Lung microvascular endothelial cell (primary cell): ENCODE data around the gene TBC1D25. TPM values are rescaled to one million over a fixed set of nuclear protein-coding genes. Genes with fewer than 3 reads are reported as not detected.
"Not testable (repeated sequence)": the region's sequence is repeated elsewhere in the genome, so short reads cannot be mapped to it uniquely, and the experiment has no call there.

ENCODE experiments used
- DNase-seq, 2 donors: peaks; one replicate each; pipeline versions ENCODE4 v3.0.0 to v3.0.0-alpha.2; 2010; ENCODE audit warnings: low read depth in 2 of 2
- total RNA-seq: library from RNA; depleted of rRNA; stranded (reverse); fragments of >200 nt; gene quantifications from 2 replicates; pipeline ENCODE4 v1.2.1, GENCODE V29; 2014

Gene TBC1D25
- total RNA-seq, 1 donor from 2014 or later = 7.9 TPM

DNA sequence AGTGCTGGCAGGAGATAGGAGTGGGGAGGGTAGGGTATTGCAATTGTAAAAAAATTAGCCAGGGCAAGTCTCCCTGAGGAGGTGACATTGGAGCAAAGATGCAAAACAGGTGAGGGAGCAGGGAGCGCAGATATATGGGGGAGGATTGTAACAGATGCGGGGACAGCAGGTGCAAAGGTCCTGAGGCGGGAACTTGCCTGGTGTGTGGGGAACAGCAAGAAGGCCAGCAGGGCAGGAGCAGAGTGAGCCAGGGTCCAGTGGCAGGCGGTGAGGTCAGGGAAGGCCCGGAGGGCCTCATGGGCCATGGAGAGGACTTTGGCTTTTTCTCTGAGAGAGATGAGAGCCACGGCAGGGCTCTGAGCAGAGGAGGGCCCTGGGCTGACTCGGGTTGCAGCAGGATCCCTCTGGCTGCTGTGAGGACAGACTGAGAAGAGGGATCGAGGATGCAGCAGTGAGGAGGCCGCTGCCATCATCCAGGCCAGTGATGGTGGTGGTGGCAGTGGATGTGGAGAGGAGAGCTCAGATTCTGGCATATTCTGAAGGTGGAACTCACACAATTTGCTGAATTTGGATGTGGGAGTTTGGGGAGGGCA, 24.6 kb upstream of the TBC1D25 start:
- no peak for DNase-seq

DNA sequence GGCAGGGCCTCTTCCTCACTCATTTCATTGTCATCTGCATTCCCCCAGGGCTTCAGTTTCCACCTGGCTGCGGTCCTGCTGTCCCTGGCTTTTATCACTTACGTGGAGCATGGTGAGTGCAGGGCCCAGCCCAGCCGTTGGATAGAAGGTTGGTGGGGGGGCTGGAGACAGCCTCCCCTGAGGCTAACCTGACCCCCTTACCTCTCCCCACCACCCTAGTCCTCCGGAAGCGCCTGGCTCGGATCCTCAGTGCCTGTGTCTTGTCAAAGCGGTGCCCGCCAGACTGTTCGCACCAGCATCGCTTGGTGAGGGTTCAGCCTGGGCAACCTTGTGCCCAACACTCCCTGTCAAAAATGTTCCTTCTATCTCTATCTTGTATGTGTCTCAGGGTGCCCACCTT, 23.7 kb upstream of the TBC1D25 start:
- DNase-seq = no peak

- no peak for DNase-seq
Measured at GRCh38 chrX:48516285-48516684, 23.2 kb upstream of the TBC1D25 start.

GRCh38 chrX:48516987-48517386, 22.5 kb upstream of the TBC1D25 start:
- no peak for DNase-seq

GRCh38 chrX:48519481-48519880, 20.0 kb upstream of the TBC1D25 start:
- not testable (repeated sequence) for DNase-seq

DNA sequence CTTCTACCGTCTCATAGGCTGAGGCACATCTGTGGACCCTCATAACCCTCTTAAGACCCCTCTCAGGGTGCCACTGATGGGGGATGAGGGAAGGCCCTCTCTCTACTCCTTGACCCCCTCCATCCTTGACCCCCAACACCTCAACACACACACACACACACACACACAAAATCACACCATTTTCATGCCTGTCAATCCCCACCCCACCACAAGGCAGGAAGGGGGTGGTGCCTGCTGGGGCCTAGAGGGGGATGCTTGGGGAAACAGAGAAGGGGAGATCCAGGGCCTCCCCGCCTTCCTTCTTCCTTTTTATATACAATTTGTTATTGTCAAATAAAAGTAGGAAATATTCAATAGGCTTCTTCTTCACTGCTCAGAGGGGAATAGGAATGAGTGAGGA, 19.1 kb upstream of the TBC1D25 start:
- DNase-seq = no peak

DNA sequence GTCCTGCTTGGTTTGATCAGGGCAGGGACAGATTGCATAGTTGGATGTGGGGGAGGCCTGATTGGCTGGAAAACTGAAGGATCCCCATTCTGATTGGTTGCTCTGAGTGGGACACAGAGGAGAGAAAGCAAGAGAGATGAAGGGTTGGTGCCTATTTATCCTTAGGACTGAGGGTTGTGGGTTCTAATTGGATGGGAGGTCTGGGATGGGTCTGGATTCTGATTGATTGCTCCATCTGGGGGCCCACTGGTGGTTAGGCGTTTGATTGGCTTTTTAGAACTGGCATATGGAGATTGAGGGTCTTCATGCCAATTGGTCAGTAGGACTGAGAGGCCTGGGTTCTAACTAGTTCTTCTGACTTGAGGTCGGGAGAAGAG, 18.6 kb upstream of the TBC1D25 start:
- no peak for DNase-seq

- DNase-seq = peak; percentile 80 to 88
Measured at GRCh38 chrX:48521353-48522243, 17.9 kb upstream of the TBC1D25 start, which contains the start of gene EBP. Gene EBP, plus strand, starts transcription at chrX:48521808. Its CDS starts 1,964 bp downstream, at chrX:48523772.

DNA sequence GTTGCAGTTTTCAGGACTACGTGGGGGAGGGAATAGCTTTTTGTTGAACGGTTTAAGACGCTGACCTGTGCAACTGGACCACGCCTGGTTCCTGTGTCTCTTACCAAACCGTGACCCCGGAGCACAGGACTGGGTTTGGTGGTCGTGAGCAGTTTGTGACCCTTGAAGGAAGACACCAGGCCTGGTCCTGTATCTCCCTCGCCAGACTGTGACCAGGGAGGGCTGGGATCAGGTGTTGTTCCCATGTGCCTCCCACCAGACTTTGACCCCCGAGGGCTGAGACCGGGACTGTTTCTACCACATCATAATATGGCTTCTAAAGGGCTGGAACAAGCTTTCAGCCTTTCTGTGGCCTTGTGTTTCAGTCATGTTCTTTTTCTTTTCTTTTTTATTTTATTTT, 17.2 kb upstream of the TBC1D25 start:
- no peak for DNase-seq

- no peak for DNase-seq
Measured at GRCh38 chrX:48523682-48524081, 15.8 kb upstream of the TBC1D25 start.

GRCh38 chrX:48525853-48526252, 13.7 kb upstream of the TBC1D25 start:
- not testable (repeated sequence) for DNase-seq

DNA sequence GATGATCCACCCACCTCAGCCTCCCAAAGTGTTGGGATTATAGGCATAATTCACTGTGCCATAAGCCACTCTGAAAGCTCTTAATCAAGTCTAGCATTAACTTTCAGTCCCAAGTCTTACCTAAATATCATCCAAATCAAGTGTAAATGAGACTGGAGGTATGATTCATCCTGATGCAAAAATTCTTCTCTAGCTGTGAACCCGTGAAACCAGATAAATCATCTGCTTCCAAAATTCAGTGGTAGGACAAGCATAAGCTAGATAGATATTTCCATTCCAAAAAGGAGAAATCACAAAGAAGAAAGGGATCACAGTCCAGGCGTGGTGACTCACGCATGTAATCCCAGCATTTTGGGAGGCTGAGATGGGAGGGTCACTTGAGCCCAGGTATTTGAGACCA, 8.8 kb upstream of the TBC1D25 start:
- no peak for DNase-seq

- peak in 1 of 2 donors; percentile 49 for DNase-seq
Measured at GRCh38 chrX:48531358-48531959, 8.1 kb upstream of the TBC1D25 start.

GRCh38 chrX:48532161-48532560, 7.4 kb upstream of the TBC1D25 start:
- DNase-seq = no peak

DNA sequence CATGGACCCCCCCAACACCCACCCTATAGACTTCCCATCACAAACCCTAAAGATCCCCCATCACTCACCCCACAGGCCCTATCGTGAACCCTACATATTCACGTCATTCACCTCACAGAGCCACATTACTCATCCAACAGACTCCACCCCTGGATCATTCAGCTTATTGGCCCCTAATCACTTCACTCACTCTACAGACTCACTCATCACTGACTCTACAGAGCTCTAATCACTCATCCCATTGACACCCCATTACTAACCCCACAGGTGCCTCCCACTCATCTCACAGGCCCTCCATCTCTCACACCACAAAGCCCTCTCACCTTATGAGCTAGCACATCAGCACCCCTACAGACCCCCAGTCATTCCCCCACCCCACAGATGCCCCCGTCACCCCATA, 6.3 kb upstream of the TBC1D25 start:
- no peak for DNase-seq

- no peak for DNase-seq
Measured at GRCh38 chrX:48538641-48539344, 721 bp upstream of the TBC1D25 start.

DNA sequence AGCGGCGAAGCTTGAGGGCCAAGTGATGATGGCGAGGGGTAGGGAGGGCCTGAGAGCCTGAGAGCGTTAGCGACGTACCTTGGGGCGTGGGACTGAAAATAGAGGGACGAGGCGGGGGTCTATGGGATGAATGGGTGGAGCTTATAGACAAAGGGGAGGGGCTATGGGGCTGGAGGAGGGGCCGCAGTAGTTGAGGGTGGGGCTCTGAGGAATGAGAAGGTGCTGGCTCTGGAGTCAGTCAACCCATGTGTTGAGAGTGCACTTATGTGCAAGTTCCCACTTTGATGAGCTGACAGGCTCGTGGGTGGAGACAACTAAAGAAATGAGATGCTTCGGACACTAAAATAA, 488 bp downstream of the TBC1D25 start:
- DNase-seq = peak; percentile 49 to 69

DNA sequence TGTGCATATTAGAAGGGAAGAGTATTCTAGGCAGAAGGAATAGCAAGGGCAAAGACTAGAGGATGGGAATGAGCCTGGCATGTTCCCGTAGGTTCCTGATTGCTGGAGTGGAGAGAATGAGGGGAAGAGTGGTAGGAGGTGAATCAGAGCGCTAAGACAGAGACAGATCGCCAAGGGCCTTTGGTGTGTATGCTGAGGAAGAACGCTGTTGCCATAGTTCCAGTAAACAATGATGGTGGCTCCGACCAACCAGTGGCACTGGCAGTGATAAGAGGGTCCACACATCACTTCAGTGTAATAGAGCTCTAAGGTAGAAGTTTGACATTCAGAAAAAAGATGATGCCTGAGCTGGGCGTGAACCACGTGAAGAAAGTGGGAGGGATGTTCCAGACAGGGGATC, 966 bp downstream of the TBC1D25 start:
- DNase-seq = no peak

GRCh38 chrX:48541140-48541814, 1.8 kb downstream of the TBC1D25 start:
- DNase-seq = no peak

GRCh38 chrX:48548871-48549270, 9.4 kb downstream of the TBC1D25 start:
- DNase-seq = no peak

DNA sequence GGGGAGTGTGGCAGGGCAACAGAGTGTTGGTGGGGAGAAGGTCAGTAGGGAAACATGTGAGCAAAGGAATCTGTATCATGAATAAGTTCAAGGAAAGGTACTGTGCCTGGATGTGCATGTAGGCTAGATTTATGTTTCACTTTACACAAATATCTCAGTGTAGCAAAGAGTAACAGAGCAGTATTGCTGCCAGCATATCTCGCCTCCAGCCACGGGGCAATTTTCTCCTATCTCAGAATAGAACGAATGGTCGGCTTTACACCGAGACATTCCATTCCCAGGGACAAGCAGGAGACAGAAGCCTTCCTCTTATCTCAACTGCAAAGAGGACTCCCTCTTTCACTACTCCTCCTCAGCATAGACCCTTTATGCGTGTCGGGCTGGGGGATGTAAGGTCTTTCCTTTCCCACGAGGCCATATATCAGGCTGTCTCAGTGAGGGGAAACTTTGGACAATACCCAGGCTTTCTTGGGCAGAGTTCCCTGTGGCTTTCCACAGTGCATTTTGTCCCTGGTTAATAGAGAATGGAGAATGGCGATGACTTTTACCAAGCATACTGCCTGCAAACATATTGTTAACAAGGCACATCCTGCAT, 16.3 kb downstream of the TBC1D25 start:
- not testable (repeated sequence) for DNase-seq
